IMR-90 (cell line): Measurements from ENCODE around the gene POLD1. TPM values are rescaled to one million over a fixed set of nuclear protein-coding genes. Genes with fewer than 3 reads are reported as not detected.

ENCODE experiments used
- ATAC-seq: fragments of 200-7000 bp; cut with Tn5 transposase; 2 replicates; pipeline ENCODE4 v1.9.1; 2020; ENCODE audit warnings: low read depth, mild to moderate bottlenecking, moderate library complexity
- BruUV-seq: library from RNA; stranded (reverse); fragments of 400-500 nt; replicated peaks from 2 replicates; lab custom pipeline; 2021; lab: Mats Ljungman, UMichigan
- CTCF ChIA-PET: fragments of 300-600 bp; formaldehyde crosslinking; extraction: SDS; loops from one replicate; lab custom pipeline; 2021; ENCODE audit warnings: antibody characterized with exemption; lab: Yijun Ruan, JAX
- POLR2A ChIA-PET: fragments of 300-600 bp; sonication (Branson Sonifier 250); formaldehyde crosslinking; loops from one replicate; lab custom pipeline; 2022; ENCODE audit warnings: antibody characterized with exemption; ENCODE audit not compliant: unreplicated experiment; lab: Charles Lee
- DNase-seq: peaks from one replicate; pipeline ENCODE4 v3.0.0; 2013
- H2AFZ ChIP-seq: replicated peaks from 2 replicates; pipeline ENCODE3; 2013; ENCODE audit warnings: low read length, mild to moderate bottlenecking; ENCODE audit not compliant: poor library complexity
- H2AK5ac ChIP-seq: 2 replicates; pipeline ENCODE4 v1.6.1; 2013; ENCODE audit warnings: low read depth, low read length, inconsistent platforms
- H2AK9ac ChIP-seq: replicated peaks from 2 replicates; pipeline ENCODE3; 2013; ENCODE audit warnings: mild to moderate bottlenecking, low read depth, low read length, moderate library complexity; ENCODE audit not compliant: poor library complexity
- H2BK120ac ChIP-seq: 2 replicates; pipeline ENCODE4 v1.6.1; 2013; ENCODE audit warnings: low read depth, low read length, inconsistent platforms
- H2BK15ac ChIP-seq: 3 replicates; pipeline ENCODE4 v1.6.1; 2013; ENCODE audit warnings: low read depth, low read length, inconsistent platforms
- H2BK20ac ChIP-seq: 2 replicates; pipeline ENCODE4 v1.6.1; 2013; ENCODE audit warnings: low read depth, mild to moderate bottlenecking, inconsistent platforms, low read length, moderate library complexity
- H2BK5ac ChIP-seq: 2 replicates; pipeline ENCODE4 v1.6.1; 2013; ENCODE audit warnings: mild to moderate bottlenecking, low read depth, low read length, inconsistent platforms; ENCODE audit not compliant: poor library complexity, severe bottlenecking
- H3K14ac ChIP-seq: replicated peaks from 2 replicates; pipeline ENCODE4 v1.6.1; 2013; ENCODE audit warnings: low read depth, low read length, inconsistent platforms
- H3K18ac ChIP-seq: 2 replicates; pipeline ENCODE4 v1.6.1; 2013; ENCODE audit warnings: low read depth, low read length, control low read depth
- H3K23ac ChIP-seq: 2 replicates; pipeline ENCODE4 v1.6.1; 2013; ENCODE audit warnings: low read depth, low read length, inconsistent platforms
- H3K27ac ChIP-seq: 2 replicates; pipeline ENCODE4 v1.5.1; 2013; ENCODE audit warnings: mild to moderate bottlenecking, control low read depth, low read length; ENCODE audit not compliant: insufficient read depth
- H3K27me3 ChIP-seq: 2 replicates; pipeline ENCODE4 v1.6.1; 2013; ENCODE audit warnings: low read length; ENCODE audit not compliant: control insufficient read depth, insufficient read depth
- H3K36me3 ChIP-seq: 2 replicates; pipeline ENCODE4 v1.6.1; 2013; ENCODE audit warnings: low read length, mixed read lengths; ENCODE audit not compliant: control insufficient read depth, insufficient read depth
- H3K4ac ChIP-seq: 2 replicates; pipeline ENCODE4 v1.6.1; 2013; ENCODE audit warnings: low read depth, low read length, inconsistent platforms
- H3K4me1 ChIP-seq: 2 replicates; pipeline ENCODE4 v1.6.1; 2013; ENCODE audit warnings: low read length, mixed read lengths; ENCODE audit not compliant: control insufficient read depth, insufficient read depth
- H3K4me2 ChIP-seq: 2 replicates; pipeline ENCODE4 v1.6.1; 2013; ENCODE audit warnings: low read depth, mild to moderate bottlenecking, control low read depth, low read length, moderate library complexity
- H3K4me3 ChIP-seq: 2 replicates; pipeline ENCODE4 v1.5.1; 2013; ENCODE audit warnings: low read depth, mild to moderate bottlenecking, control low read depth, low read length, moderate library complexity; ENCODE audit not compliant: insufficient read depth
- H3K56ac ChIP-seq: 2 replicates; pipeline ENCODE4 v1.6.1; 2013; ENCODE audit warnings: low read length, inconsistent platforms; ENCODE audit not compliant: insufficient read depth; ENCODE audit errors: extremely low read depth
- H3K79me1 ChIP-seq, 2 experiments: 2 replicates each; pipeline ENCODE4 v1.6.1; 2013; ENCODE audit warnings: low read length in 2 of 2, inconsistent platforms in 1 of 2, low read depth in 1 of 2
- H3K9ac ChIP-seq: 2 replicates; pipeline ENCODE4 v1.6.1; 2013; ENCODE audit warnings: low read depth, low read length, control low read depth
- H3K9me1 ChIP-seq: 2 replicates; pipeline ENCODE4 v1.6.1; 2013; ENCODE audit warnings: low read length, inconsistent platforms; ENCODE audit not compliant: insufficient read depth
- H3K9me3 ChIP-seq: 2 replicates; pipeline ENCODE4 v1.6.1; 2013; ENCODE audit warnings: low read length; ENCODE audit not compliant: control insufficient read depth, insufficient read depth
- H4K20me1 ChIP-seq: 2 replicates; pipeline ENCODE4 v1.6.1; 2013; ENCODE audit warnings: low read length, inconsistent platforms; ENCODE audit not compliant: insufficient read depth
- H4K5ac ChIP-seq: 2 replicates; pipeline ENCODE4 v1.6.1; 2013; ENCODE audit warnings: mild to moderate bottlenecking, low read depth, low read length, control low read depth
- H4K8ac ChIP-seq, 2 experiments: 2 replicates each; pipeline ENCODE4 v1.6.1; 2013; ENCODE audit warnings: low read depth in 2 of 2, low read length in 2 of 2, control low read depth in 1 of 2, inconsistent platforms in 1 of 2
- H4K91ac ChIP-seq: 2 replicates; pipeline ENCODE4 v1.6.1; 2013; ENCODE audit warnings: low read depth, low read length, inconsistent platforms; ENCODE audit not compliant: insufficient read depth
- CHD1 ChIP-seq: IDR thresholded peaks from 2 replicates; pipeline ENCODE4 v1.6.1; 2012; ENCODE audit warnings: low read depth, low read length, improper control_type of control experiment
- CTCF ChIP-seq: conservative IDR thresholded peaks from 2 replicates; pipeline ENCODE4 v1.5.1; 2012; ENCODE audit warnings: mild to moderate bottlenecking, low read depth, low read length, improper control_type of control experiment
- NFE2L2 ChIP-seq: fragments of 150-350 bp; IDR thresholded peaks from 2 replicates; pipeline ENCODE4 v1.6.1; 2016; ENCODE audit warnings: low read depth, mild to moderate bottlenecking, low read length
- RAD21 ChIP-seq: IDR thresholded peaks from 2 replicates; pipeline ENCODE4 v1.6.1; 2012; ENCODE audit warnings: low read length, improper control_type of control experiment
- WGBS, 2 experiments: methylation state at CpG; one replicate each; pipeline versions ENCODE4 v1.1.5 to v1.1.7; 2013; ENCODE audit warnings: missing lambda C conversion rate in 2 of 2; ENCODE audit not compliant: insufficient read length in 1 of 2; ENCODE audit errors: extremely low coverage in 2 of 2; 5-methylcytosine and 5-hydroxymethylcytosine counted together
- dilution Hi-C: fragments of 300-500 bp; cut with HindIII; formaldehyde crosslinking; loops from one replicate; pipeline ENCODE4 v1.14.3; 2018; ENCODE audit warnings: low sequenced_read_pairs; ENCODE audit not compliant: unreplicated experiment
- in situ Hi-C: fragments of 300-500 bp; cut with MboI; formaldehyde crosslinking; loops from 3 replicates; pipeline ENCODE4 v1.14.3; 2019; ENCODE audit warnings: low sequenced_read_pairs, inconsistent platforms, mixed read lengths
- intact Hi-C: fragments of 100-400 bp; cut with micrococcal nuclease; formaldehyde crosslinking; loops from 2 replicates; pipeline ENCODE4 v1.10.0; 2022
- polyA plus RNA-seq, 3 experiments: library from polyadenylated mRNA; depleted of rRNA; stranded (reverse); fragments of >200 nt; gene quantifications; 2 replicates each; pipeline ENCODE4 v1.2.3, GENCODE V29; 2012; ENCODE audit warnings: low replicate concordance in 1 of 3
- total RNA-seq: library from RNA; depleted of rRNA; stranded (reverse); fragments of >200 nt; gene quantifications from 2 replicates; pipeline ENCODE4 v1.2.3, GENCODE V29; 2012

Gene POLD1
- total and polyA plus RNA-seq, 2 of the 4 experiments (the other 2 are of a cell fraction) = 13.8 to 28.9 TPM

- in situ Hi-C loops = no loop called here
- WGBS, 2 experiments = 92% methylated on average over 15 of the region's 17 CpGs; no CpG with 5 or more reads in 1 of the 2 experiments
Observed at GRCh38 chr19:50409347-50409746, 25.2 kb downstream of the POLD1 start.

More at GRCh38 chr19:50409347-50409746, 25.2 kb downstream of the POLD1 start:
- ATAC-seq (no peak), DNase-seq (no peak)
- no peak overlapping the region for H2BK5ac ChIP-seq
- no peak overlapping the region for H2AK9ac ChIP-seq
- no peak overlapping the region for H3K56ac ChIP-seq
- H4K91ac ChIP-seq = no peak overlapping the region
- ChIA-PET POLR2A (no interaction called here), CTCF (interaction anchor here (0.9 kb wide), 1 partner anchor 16 kb away, joined by 3 read pairs; no protein-coding TSS in a partner anchor)
- H3K18ac ChIP-seq = no peak overlapping the region
- H4K8ac ChIP-seq = no peak overlapping the region
- no peak overlapping the region for H3K4ac ChIP-seq
- peaks cover 7% of the 10 kb centered on the region for H3K36me3 ChIP-seq
- no peaks in the 10 kb centered on the region for H3K27me3 ChIP-seq
- H4K20me1 ChIP-seq = no peaks in the 10 kb centered on the region
- no peaks in the 10 kb centered on the region for H3K9me3 ChIP-seq
- dilution Hi-C loops = no loop called here
- H2BK15ac ChIP-seq = no peak overlapping the region
- no peaks in the 10 kb centered on the region; the same call in 1 of the 2 replicates for H3K9me1 ChIP-seq
- no peaks in the 10 kb centered on the region for H3K4me1 ChIP-seq
- H3K9ac ChIP-seq = no peak overlapping the region
- no peak overlapping the region for H3K27ac ChIP-seq
- H3K4me2 ChIP-seq = no peak overlapping the region
- H3K79me1 ChIP-seq = no peaks in the 10 kb centered on the region
- H2AFZ ChIP-seq = no peak overlapping the region
- TF ChIP-seq CHD1 (no peak), NFE2L2 (no peak), RAD21 (no peak), CTCF (no peak)
- no peak overlapping the region for H3K4me3 ChIP-seq
- no peak overlapping the region for H4K5ac ChIP-seq
- no peak overlapping the region for H3K14ac ChIP-seq
- H2BK20ac ChIP-seq = no peak overlapping the region
- H2BK120ac ChIP-seq = no peak overlapping the region
- H2AK5ac ChIP-seq = no peak overlapping the region
- intact Hi-C loops = no loop called here
- H3K23ac ChIP-seq = no peak overlapping the region
- no TSS peak for BruUV-seq
